ENCODE results near the gene ERAP2.

Gene ERAP2

DNA sequence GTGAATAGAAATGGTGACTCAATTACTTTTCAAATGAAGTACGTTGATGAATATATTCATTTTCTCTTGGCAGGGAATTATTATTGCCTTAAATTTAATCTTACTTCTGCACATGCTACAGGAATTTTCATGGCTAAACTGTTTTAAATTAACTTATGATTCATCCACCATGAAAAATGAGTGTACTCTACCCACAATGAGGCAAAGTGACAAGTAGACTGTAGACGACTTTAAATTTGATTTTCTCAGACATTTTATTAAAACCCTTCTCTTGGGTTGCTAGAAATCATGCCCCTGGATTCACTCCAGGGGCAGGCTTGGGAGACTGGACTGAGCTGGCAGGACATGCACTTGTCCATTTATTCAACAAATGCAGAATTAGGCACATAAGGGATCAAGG lies 23.5 kb upstream of the ERAP2 start:
- intact Hi-C loops (cut with micrococcal nuclease) = no loop called here
- H3K9me3 Mint-ChIP-seq = no peaks in the 10 kb centered on the region
- H3K4me3 Mint-ChIP-seq = no peak overlapping the region
- no peaks in the 10 kb centered on the region for H3K36me3 Mint-ChIP-seq (ENCODE audit: low read depth)
- H3K27ac Mint-ChIP-seq = no peak overlapping the region
- peaks cover 37% of the 10 kb centered on the region for H3K4me1 Mint-ChIP-seq (ENCODE audit: low read depth)
- no peaks in the 10 kb centered on the region for H3K27me3 Mint-ChIP-seq

DNA sequence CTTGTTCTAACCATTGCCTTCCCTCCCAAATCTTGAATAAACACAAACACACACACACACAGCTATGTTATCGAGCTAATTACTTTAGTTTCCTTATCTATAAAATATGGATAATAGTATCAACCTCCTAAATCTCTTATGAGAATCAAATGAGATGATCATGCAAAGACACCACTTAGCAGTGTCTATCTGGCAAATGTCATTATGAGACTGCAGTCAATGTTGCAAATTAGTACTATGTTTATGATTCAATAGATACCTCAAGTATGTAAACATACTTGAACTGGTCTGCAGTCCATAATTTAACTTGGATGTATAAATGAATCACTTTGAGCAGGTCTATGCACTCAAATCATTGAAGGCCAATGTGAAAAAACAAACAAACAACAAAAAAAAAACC lies 22.2 kb upstream of the ERAP2 start:
- Mint-ChIP-seq H3K27ac (no peak overlapping the region), H3K36me3 (ENCODE audit: low read depth) (no peaks in the 10 kb centered on the region), H3K9me3 (no peaks in the 10 kb centered on the region), H3K4me1 (ENCODE audit: low read depth) (peaks cover 33% of the 10 kb centered on the region), H3K27me3 (no peaks in the 10 kb centered on the region), H3K4me3 (no peak overlapping the region)
- intact Hi-C loops (cut with micrococcal nuclease) = no loop called here

DNA sequence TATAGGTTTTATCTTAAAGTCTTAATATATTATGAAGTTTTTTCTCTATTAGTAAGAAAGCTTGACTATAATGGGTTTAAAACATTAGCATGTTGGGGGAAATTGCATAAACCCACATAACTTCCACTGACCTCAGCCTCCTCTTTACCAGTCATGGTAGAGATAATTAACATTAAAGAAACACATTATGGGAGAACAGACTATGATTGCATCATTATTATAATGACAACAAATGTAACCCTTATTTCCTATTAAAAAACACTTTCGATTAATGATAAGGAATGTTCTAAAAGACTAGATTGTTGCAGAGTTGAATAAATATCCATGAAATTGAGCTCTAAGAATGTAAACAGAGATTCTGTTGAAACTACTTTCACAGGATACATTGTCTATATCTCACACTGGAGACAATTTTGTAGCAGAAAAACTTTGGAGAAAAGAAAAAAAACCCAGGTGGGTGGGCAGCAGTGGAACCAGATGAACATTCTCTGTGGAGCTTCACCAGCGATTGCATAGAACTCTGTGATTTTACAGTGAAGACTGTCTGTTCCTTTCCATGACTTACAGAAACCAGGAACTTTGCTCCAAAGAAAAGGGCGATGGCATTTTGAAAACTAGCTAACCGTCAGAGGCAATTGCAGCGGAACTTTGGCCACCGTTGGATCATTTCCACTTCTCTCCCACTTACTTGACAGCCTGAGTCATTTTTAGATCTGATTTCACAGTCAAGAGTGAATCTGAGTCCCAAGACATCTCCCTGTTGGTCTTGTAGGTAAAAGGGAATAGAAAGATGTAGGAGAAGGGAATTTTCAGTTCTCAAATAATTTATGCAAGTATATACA lies 21.0 kb upstream of the ERAP2 start:
- intact Hi-C loops (cut with micrococcal nuclease) = no loop called here
- peaks cover 28% of the 10 kb centered on the region for H3K4me1 Mint-ChIP-seq (ENCODE audit: low read depth)
- no peaks in the 10 kb centered on the region for H3K36me3 Mint-ChIP-seq (ENCODE audit: low read depth)
- H3K27ac Mint-ChIP-seq = peak overlapping the region; percentile 50
- no peak overlapping the region for H3K4me3 Mint-ChIP-seq
- no peaks in the 10 kb centered on the region for H3K27me3 Mint-ChIP-seq
- no peaks in the 10 kb centered on the region for H3K9me3 Mint-ChIP-seq

DNA sequence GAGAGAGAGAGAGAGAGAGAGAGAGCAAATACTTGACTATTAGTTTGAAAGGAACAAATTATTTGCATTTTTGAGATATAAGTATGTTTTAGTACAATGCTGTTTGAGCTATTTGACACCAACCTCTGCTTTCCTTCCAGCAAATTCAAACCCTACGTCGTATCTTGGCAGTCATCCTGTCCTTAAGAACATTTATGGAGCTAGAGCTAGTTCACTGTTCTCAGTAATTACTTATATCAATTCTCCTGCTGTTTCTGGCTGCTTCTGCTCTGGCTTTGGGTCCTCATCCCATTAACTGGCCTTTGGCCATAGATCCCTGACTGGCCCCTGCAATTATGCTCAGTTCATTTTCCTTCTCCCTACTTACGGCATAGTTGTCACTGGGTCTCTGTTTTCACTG lies 19.9 kb upstream of the ERAP2 start:
- H3K36me3 Mint-ChIP-seq (ENCODE audit: low read depth) = no peaks in the 10 kb centered on the region
- peaks cover 28% of the 10 kb centered on the region for H3K4me1 Mint-ChIP-seq (ENCODE audit: low read depth)
- intact Hi-C loops (cut with micrococcal nuclease) = no loop called here
- no peak overlapping the region for H3K4me3 Mint-ChIP-seq
- H3K9me3 Mint-ChIP-seq = no peaks in the 10 kb centered on the region
- H3K27ac Mint-ChIP-seq = peak overlapping the region; percentile 23
- no peaks in the 10 kb centered on the region for H3K27me3 Mint-ChIP-seq

DNA sequence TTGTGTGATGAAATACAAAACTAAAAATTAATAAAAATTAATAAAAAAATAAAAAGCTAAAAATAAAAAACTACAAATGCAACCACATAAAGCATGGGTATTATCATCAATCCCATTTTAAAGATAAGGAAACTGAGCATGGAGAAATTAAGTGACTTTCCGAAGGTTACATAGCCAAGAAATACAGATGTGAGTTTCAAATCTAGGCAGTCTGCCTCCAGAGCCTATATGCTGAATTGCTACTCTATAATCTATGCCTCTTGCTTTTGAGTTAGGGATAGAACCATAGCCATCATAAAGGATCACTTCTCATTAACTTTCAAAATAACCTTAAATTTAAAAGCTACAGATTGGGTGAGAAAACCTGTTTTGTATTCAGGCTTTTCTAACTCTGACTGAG lies 18.8 kb upstream of the ERAP2 start:
- no peaks in the 10 kb centered on the region for H3K36me3 Mint-ChIP-seq (ENCODE audit: low read depth)
- peaks cover 28% of the 10 kb centered on the region for H3K4me1 Mint-ChIP-seq (ENCODE audit: low read depth)
- intact Hi-C loops (cut with micrococcal nuclease) = no loop called here
- H3K9me3 Mint-ChIP-seq = no peaks in the 10 kb centered on the region
- no peaks in the 10 kb centered on the region for H3K27me3 Mint-ChIP-seq
- H3K4me3 Mint-ChIP-seq = no peak overlapping the region
- peak overlapping the region; percentile 30 for H3K27ac Mint-ChIP-seq

DNA sequence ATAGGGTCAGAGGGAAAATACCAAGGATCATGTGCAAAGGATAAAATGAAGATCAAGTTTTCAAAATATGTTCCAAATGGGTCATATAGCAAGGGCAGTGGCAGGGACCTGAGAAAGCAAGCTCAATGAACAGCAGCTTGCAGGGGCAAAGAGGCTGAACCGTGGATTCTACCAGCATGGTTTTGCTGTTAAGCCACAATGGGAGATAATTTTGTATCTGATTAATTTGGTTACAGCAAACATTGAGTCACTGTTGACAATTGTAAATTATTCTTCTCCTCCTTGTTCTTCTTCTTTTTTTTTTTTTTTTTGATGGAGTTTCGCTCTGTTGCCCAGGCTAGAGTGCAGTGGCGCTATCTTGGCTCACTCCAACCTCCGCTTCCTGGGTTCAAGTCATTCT lies 18.4 kb upstream of the ERAP2 start:
- Mint-ChIP-seq H3K27me3 (no peaks in the 10 kb centered on the region), H3K27ac (peak overlapping the region; percentile 30), H3K9me3 (no peaks in the 10 kb centered on the region), H3K4me3 (no peak overlapping the region), H3K36me3 (ENCODE audit: low read depth) (no peaks in the 10 kb centered on the region), H3K4me1 (ENCODE audit: low read depth) (peaks cover 30% of the 10 kb centered on the region)
- intact Hi-C loops (cut with micrococcal nuclease) = loop anchor here (2.0 kb wide), 1 partner anchor 13 kb away; no protein-coding TSS in a partner anchor

DNA sequence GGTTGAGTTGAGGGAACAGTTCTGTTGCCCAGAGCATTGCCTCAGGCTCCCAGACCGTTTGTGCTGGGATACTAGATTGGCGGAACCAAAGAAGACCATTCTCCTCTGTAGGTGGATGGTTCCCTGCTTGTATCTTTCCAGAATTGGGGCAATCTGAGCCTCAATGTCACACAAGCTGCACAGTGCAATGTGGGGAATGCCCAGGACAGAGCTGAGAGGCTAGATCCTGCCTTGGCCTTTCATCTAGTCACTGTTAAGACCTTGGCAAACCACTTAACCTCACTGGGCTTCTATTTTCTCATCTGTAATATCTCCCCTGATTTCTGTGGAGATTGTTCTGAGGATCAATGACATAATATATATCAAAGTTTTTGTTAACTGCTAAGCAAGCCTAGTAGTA lies 16.9 kb upstream of the ERAP2 start:
- Mint-ChIP-seq H3K4me1 (ENCODE audit: low read depth) (peaks cover 36% of the 10 kb centered on the region), H3K27me3 (no peaks in the 10 kb centered on the region), H3K36me3 (ENCODE audit: low read depth) (no peaks in the 10 kb centered on the region), H3K27ac (no peak overlapping the region), H3K9me3 (no peaks in the 10 kb centered on the region), H3K4me3 (no peak overlapping the region)
- intact Hi-C loops (cut with micrococcal nuclease) = loop anchor here (2.0 kb wide), 1 partner anchor 15 kb away; no protein-coding TSS in a partner anchor

DNA sequence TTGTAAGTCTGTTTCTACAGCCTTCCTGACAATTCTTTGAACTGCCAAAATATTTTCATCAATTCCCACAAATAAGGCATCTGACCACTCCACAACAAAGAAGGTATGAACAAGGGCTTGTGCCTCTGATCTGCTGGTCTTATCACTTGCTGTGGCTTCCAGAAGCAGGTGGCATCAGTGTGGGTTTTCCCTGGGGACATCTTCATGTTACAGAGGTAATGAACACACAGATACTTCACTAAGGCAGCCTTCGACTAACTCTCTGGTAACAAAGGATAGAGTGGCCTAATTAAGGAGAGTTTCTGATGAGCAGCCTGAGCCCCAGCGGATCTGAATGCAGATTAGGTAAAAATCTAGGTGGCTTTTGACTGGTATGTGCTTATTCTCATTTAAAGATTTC lies 15.2 kb upstream of the ERAP2 start:
- intact Hi-C loops (cut with micrococcal nuclease) = no loop called here
- peaks cover 25% of the 10 kb centered on the region for H3K4me1 Mint-ChIP-seq (ENCODE audit: low read depth)
- no peaks in the 10 kb centered on the region for H3K27me3 Mint-ChIP-seq
- no peak overlapping the region for H3K27ac Mint-ChIP-seq
- no peaks in the 10 kb centered on the region for H3K9me3 Mint-ChIP-seq
- H3K36me3 Mint-ChIP-seq (ENCODE audit: low read depth) = no peaks in the 10 kb centered on the region
- no peak overlapping the region for H3K4me3 Mint-ChIP-seq

DNA sequence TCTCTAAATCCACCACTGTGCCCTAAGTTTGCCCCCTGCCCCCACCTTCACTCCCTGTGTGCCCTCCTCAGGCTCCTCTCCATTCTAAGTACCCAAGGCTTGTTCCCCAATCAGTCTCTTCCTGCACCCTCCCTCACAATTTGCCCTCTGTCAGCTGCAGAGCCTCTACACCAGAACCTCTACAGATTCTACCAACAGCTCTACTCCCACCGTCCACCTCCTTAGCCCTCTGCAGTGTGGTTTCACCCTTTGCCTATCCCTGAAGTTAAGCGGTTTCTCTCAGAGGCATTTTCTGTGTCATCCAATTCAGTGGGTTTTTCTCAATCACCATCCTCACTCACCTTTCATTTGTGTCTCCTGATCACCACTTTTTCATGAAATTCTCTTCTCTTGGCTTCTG lies 13.2 kb upstream of the ERAP2 start:
- no peaks in the 10 kb centered on the region for H3K27me3 Mint-ChIP-seq
- H3K27ac Mint-ChIP-seq = no peak overlapping the region
- intact Hi-C loops (cut with micrococcal nuclease) = no loop called here
- peaks cover 16% of the 10 kb centered on the region for H3K4me1 Mint-ChIP-seq (ENCODE audit: low read depth)
- no peaks in the 10 kb centered on the region for H3K36me3 Mint-ChIP-seq (ENCODE audit: low read depth)
- H3K9me3 Mint-ChIP-seq = no peaks in the 10 kb centered on the region
- H3K4me3 Mint-ChIP-seq = no peak overlapping the region

DNA sequence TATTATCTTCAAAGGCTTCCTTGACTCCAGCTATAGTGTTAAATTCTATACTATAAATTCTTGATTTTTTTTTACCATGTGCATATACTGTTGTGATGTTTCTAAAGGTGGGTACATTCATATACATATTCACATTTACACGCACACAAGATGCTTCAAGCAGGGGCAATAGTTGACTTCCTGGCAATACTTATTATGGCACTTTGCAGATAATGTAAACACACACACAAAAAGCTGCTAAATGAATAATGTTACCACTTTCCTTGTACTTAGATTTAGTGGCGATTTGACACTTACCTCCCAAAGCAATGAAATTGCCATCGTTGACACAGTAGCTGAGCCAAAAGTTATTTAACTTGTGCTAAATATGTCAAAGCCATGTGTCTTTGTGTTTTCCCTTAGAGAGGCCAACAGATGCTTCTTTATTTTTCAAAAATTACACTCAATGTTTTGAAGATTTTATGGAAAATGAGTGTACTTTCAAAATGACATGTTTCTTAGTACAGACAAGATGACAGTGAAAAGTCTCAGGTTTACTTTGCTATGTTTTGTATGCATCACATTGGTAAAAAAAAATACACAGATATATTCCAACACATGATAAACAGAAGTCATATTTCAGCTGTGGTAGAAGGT lies 12.2 kb upstream of the ERAP2 start:
- Mint-ChIP-seq H3K4me1 (ENCODE audit: low read depth) (peaks cover 9% of the 10 kb centered on the region), H3K4me3 (no peak overlapping the region), H3K9me3 (no peaks in the 10 kb centered on the region), H3K36me3 (ENCODE audit: low read depth) (no peaks in the 10 kb centered on the region), H3K27ac (no peak overlapping the region), H3K27me3 (no peaks in the 10 kb centered on the region)
- intact Hi-C loops (cut with micrococcal nuclease) = no loop called here

DNA sequence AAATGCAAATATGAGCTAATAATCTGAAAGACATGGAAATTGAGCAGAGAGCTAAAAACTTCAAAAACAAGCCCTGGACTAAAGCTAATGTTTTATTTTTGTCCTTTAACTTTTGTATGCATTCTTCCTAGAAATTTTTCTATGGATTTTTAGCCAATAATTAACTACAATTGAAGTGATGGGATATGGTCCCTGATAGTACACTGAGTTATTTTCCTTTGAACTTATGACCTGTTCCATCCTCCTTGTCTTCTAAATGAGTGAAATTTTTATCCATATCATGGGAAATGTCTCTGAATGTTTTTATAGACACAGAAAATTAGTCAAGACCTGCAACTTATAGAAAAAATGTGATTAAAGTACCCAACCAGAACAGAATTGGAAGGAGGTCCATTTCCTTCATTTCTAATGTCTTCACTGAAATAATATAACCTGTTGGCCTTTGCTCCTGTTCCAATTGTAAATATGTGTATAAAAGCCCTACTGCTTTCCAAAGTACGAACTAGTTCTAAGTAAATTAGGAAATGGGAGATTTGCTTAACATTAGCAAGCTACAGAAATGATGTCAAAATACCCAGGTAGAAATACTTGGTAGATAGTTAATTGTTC lies 11.3 kb upstream of the ERAP2 start:
- Mint-ChIP-seq H3K4me3 (no peak overlapping the region), H3K36me3 (ENCODE audit: low read depth) (no peaks in the 10 kb centered on the region), H3K27me3 (peaks cover 1% of the 10 kb centered on the region), H3K9me3 (no peaks in the 10 kb centered on the region), H3K27ac (no peak overlapping the region), H3K4me1 (ENCODE audit: low read depth) (peaks cover 9% of the 10 kb centered on the region)
- intact Hi-C loops (cut with micrococcal nuclease) = loop anchor here (5.0 kb wide), 1 partner anchor 277 kb away; the partner anchor contains the start of gene LIX1

DNA sequence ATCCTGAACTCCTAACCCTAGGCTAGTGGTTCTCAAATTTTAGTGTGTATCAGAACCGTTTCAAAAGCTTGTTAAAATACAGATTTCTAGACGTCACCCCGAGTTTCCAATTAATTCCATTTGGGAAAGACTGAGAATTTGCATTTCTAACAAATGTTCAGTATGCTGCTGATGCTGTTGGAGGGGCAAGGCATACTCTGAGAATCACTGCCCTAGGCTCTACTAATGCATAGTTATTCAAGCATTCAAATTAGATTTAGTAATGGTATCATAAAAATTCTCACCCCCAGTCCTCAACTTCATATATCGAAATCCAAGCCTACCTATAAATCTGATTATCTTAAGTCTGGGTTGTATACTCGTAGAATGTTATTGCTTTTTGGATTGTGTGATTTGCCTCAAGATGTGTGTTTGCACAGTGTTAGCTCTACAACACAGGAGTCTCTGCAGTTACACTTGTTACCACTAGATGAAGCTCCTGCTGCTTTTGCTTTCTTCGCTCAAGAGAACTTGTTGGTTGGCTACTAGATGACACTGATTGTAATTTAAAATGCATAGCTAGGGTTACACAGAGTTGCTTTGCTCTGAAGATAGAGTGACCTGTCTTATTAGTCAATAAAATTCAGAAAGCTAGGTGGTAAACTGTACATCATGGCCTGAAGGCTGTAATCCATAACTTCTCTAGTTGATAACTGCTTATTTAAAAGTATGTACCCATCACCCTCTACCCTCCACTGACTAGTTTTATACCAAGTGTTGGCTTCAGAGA lies 7.5 kb upstream of the ERAP2 start:
- Mint-ChIP-seq H3K27ac (no peak overlapping the region), H3K9me3 (no peaks in the 10 kb centered on the region), H3K36me3 (ENCODE audit: low read depth) (no peaks in the 10 kb centered on the region), H3K4me3 (no peak overlapping the region), H3K27me3 (peaks cover 1% of the 10 kb centered on the region), H3K4me1 (ENCODE audit: low read depth) (no peaks in the 10 kb centered on the region)
- intact Hi-C loops (cut with micrococcal nuclease) = loop anchor here (1.0 to 5.0 kb wide), 2 partner anchors 274 to 294 kb away; partner anchors contain the start of gene LIX1

DNA sequence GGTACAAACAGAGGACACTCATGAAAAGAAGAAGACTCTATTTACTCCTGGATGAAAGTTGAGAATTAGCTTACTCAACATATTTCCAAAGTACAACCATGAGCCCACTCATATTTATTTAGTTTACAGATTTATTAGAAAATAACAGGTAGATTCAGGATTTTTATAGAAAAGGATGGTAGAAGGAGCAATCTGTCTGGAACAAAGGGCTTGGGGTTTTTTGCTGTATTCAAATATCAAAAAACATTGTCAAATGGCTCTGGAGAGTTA lies 7.0 kb upstream of the ERAP2 start:
- Mint-ChIP-seq H3K4me3 (no peak overlapping the region), H3K4me1 (ENCODE audit: low read depth) (no peaks in the 10 kb centered on the region), H3K27ac (no peak overlapping the region), H3K27me3 (peaks cover 1% of the 10 kb centered on the region), H3K36me3 (ENCODE audit: low read depth) (no peaks in the 10 kb centered on the region), H3K9me3 (no peaks in the 10 kb centered on the region)
- intact Hi-C loops (cut with micrococcal nuclease) = loop anchor here (1.0 to 5.0 kb wide), 2 partner anchors 273 to 293 kb away; partner anchors contain the start of gene LIX1

Data from dendritic cell treated with granulocyte-macrophage colony-stimulating factor and Interleukin-4, amounts not matched to agents 40 ng/mL and 50 ng/mL, for 4 days (primary cell).